ENCODE data around the gene SIRT7. TPM values are rescaled to one million over a fixed set of nuclear protein-coding genes. Genes with fewer than 3 reads are reported as not detected.

SIRT7 gene
- total RNA-seq, 2 experiments from 2014 or later = 49.1 to 69.3 TPM

GRCh38 chr17:81934098-81934757 lies 16.3 kb upstream of the SIRT7 start:
- Histone ChIP-seq H3K4me3 (ENCODE audit: low read depth, low read length, poor library complexity, severe bottlenecking) (no peak overlapping the region), H4K20me1 (ENCODE audit: insufficient read depth, low read length) (no peaks in the 10 kb centered on the region), H3K9me2 (ENCODE audit: insufficient read depth, low read length) (no peaks in the 10 kb centered on the region), H3K79me2 (ENCODE audit: insufficient read depth, low read depth, low read length) (peaks cover 6% of the 10 kb centered on the region; the same call in 1 of the 2 replicates), H2AFZ (ENCODE audit: low read length) (no peak overlapping the region), H3K9me3 (ENCODE audit: low read length) (no peaks in the 10 kb centered on the region), H3K27ac (ENCODE audit: low read depth, low read length, poor library complexity, severe bottlenecking) (no peak overlapping the region), H3K36me3 (ENCODE audit: insufficient read depth, low read length) (peaks cover 30% of the 10 kb centered on the region), H3K4me2 (ENCODE audit: low read length) (no peak overlapping the region), H3K4me1 (ENCODE audit: insufficient read depth, low read length, poor library complexity, severe bottlenecking) (peaks cover 23% of the 10 kb centered on the region)
- BruUV-seq (replicated peaks) = no TSS peak
- no peak for DNase-seq (ENCODE audit: low spot score)
- TF ChIP-seq CTCF (conservative IDR thresholded peaks at IDR 0.05; ENCODE audit: low read length) = no peak
- TF ChIP-seq EZH2phosphoT487 (IDR thresholded peaks at IDR 0.05; ENCODE audit: borderline replicate concordance, low read depth, low read length) = no peak
- intact Hi-C loops (cut with micrococcal nuclease; ENCODE audit: unreplicated experiment) = no loop called here
- ChIA-PET CTCF (ENCODE audit: unreplicated experiment) (interaction anchor here (1.1 kb wide), 1 partner anchor 88 kb away, joined by 3 read pairs; the partner anchor contains the start of genes CENPX and LRRC45), POLR2A (interaction anchor here (0.5 kb wide), 2 partner anchors 33 to 56 kb away, joined by 3 to 5 read pairs; no protein-coding TSS in a partner anchor)

GRCh38 chr17:81933178-81933699 lies 15.3 kb upstream of the SIRT7 start:
- Histone ChIP-seq H3K27ac (ENCODE audit: low read depth, low read length, poor library complexity, severe bottlenecking) (no peak overlapping the region), H3K79me2 (ENCODE audit: insufficient read depth, low read depth, low read length) (peaks cover 6% of the 10 kb centered on the region; the same call in 1 of the 2 replicates), H3K4me1 (ENCODE audit: insufficient read depth, low read length, poor library complexity, severe bottlenecking) (peaks cover 29% of the 10 kb centered on the region), H3K4me3 (ENCODE audit: low read depth, low read length, poor library complexity, severe bottlenecking) (no peak overlapping the region), H2AFZ (ENCODE audit: low read length) (no peak overlapping the region), H3K36me3 (ENCODE audit: insufficient read depth, low read length) (peaks cover 30% of the 10 kb centered on the region), H3K4me2 (ENCODE audit: low read length) (no peak overlapping the region), H4K20me1 (ENCODE audit: insufficient read depth, low read length) (no peaks in the 10 kb centered on the region), H3K9me2 (ENCODE audit: insufficient read depth, low read length) (no peaks in the 10 kb centered on the region), H3K9me3 (ENCODE audit: low read length) (no peaks in the 10 kb centered on the region)
- intact Hi-C loops (cut with micrococcal nuclease; ENCODE audit: unreplicated experiment) = no loop called here
- ChIA-PET POLR2A (interaction anchor here (0.5 to 0.6 kb wide), 2 partner anchors 34 to 121 kb away, joined by 3 read pairs; no protein-coding TSS in a partner anchor), CTCF (ENCODE audit: unreplicated experiment) (no interaction called here)
- no TSS peak for BruUV-seq (replicated peaks)
- DNase-seq (ENCODE audit: low spot score) = no peak
- no peak for TF ChIP-seq EZH2phosphoT487 (IDR thresholded peaks at IDR 0.05; ENCODE audit: borderline replicate concordance, low read depth, low read length)
- TF ChIP-seq CTCF (conservative IDR thresholded peaks at IDR 0.05; ENCODE audit: low read length) = no peak
